ENCODE measurements around the gene GZMM. TPM values are rescaled to one million over a fixed set of nuclear protein-coding genes. Genes with fewer than 3 reads are reported as not detected.

The GZMM gene
- total and polyA plus RNA-seq, 2 of the 13 experiments (the other 11 are each of a cell fraction or from before 2014, with no cell fraction given), result 0.07 TPM; not detected in 1

- 0 out of 2 replicates have a peak, but pooled peaks have one; percentile 34 for TF ChIP-seq ZMYM4 (CRISPR knock-in tag; IDR thresholded peaks at IDR 0.05)
- peak; percentile 79; the same call in 1 of the 2 replicates for TF ChIP-seq ZFP37 (CRISPR knock-in tag; IDR thresholded peaks at IDR 0.05; ENCODE audit: borderline replicate concordance)
- TF ChIP-seq HNRNPUL1 (IDR thresholded peaks at IDR 0.05; ENCODE audit: low read depth, low read length), result no peak
- 0 out of 2 replicates have a peak, but pooled peaks have one; percentile 60 for TF ChIP-seq ZNF704 (CRISPR knock-in tag; IDR thresholded peaks at IDR 0.05; ENCODE audit: borderline replicate concordance)
- no peak for TF ChIP-seq ZFP41 (CRISPR knock-in tag; IDR thresholded peaks at IDR 0.05; ENCODE audit: borderline replicate concordance)
- TF ChIP-seq ZNF790 (CRISPR knock-in tag; IDR thresholded peaks at IDR 0.05; ENCODE audit: borderline replicate concordance), result peak; percentile 63; the same call in 1 of the 2 replicates
- TF ChIP-seq E2F2 (CRISPR knock-in tag; IDR thresholded peaks at IDR 0.05; ENCODE audit: borderline replicate concordance), result peak; percentile 83; the same call in 1 of the 2 replicates
- TF ChIP-seq ZBTB10 (CRISPR knock-in tag; IDR thresholded peaks at IDR 0.05; ENCODE audit: borderline replicate concordance), result 0 out of 2 replicates have a peak, but pooled peaks have one; percentile 51
- no peak for TF ChIP-seq FOXA1 (IDR thresholded peaks at IDR 0.05)
- TF ChIP-seq FOXA1 (CRISPR knock-in tag; IDR thresholded peaks at IDR 0.05), result no peak
- TF ChIP-seq, protein P1, sequence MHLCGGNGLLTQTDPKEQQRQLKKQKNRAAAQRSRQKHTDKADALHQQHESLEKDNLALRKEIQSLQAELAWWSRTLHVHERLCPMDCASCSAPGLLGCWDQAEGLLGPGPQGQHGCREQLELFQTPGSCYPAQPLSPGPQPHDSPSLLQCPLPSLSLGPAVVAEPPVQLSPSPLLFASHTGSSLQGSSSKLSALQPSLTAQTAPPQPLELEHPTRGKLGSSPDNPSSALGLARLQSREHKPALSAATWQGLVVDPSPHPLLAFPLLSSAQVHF (CRISPR knock-in tag; IDR thresholded peaks at IDR 0.05), result no peak
- no peak for TF ChIP-seq CBX1 (IDR thresholded peaks at IDR 0.05; ENCODE audit: low read depth)
- no peak for TF ChIP-seq ZNF503 (CRISPR knock-in tag; IDR thresholded peaks at IDR 0.05)
- TF ChIP-seq RBM39 (IDR thresholded peaks at IDR 0.05; ENCODE audit: low read depth, low read length, poor library complexity, severe bottlenecking), result no peak
- TF ChIP-seq PCBP2 (optimal IDR thresholded peaks at IDR 0.05; ENCODE audit: low read depth, low read length, poor library complexity, severe bottlenecking), result no peak
- no peak for TF ChIP-seq ZNF383 (CRISPR knock-in tag; IDR thresholded peaks at IDR 0.05; ENCODE audit: borderline replicate concordance)
- TF ChIP-seq EZH2 (conservative IDR thresholded peaks at IDR 0.05; ENCODE audit: low read depth, low read length), result peak; percentile 84; the same call in 1 of the 2 replicates
- TF ChIP-seq SP140L (CRISPR knock-in tag; IDR thresholded peaks at IDR 0.05; ENCODE audit: borderline replicate concordance), result no peak
- no peak for TF ChIP-seq MZF1 (CRISPR knock-in tag; IDR thresholded peaks at IDR 0.05; ENCODE audit: borderline replicate concordance)
These were observed 47.5 kb downstream of the GZMM start (continued) for GRCh38 chr19:591099-591958.

All from HepG2 (cell line).